CD4-positive, alpha-beta T cell (primary cell): ENCODE measurements around the gene ORMDL2. TPM values are rescaled to one million over a fixed set of nuclear protein-coding genes. Genes with fewer than 3 reads are reported as not detected.
A peak's percentile ranks its signal among the peaks of the same experiment; 100 is the strongest.

Experiments
- ATAC-seq: fragments of 200-7000 bp; cut with Tn5 transposase; one replicate; pipeline ENCODE4 v1.10.0; 2022; ENCODE audit warnings: mild to moderate bottlenecking; ENCODE audit not compliant: poor library complexity
- CTCF ChIA-PET: fragments of 350-600 bp; sonication (Branson Sonifier 250); formaldehyde crosslinking; loops from one replicate; lab custom pipeline; 2021; ENCODE audit warnings: antibody characterized with exemption, inconsistent platforms; lab: Charles Lee
- POLR2A ChIA-PET: fragments of 350-600 bp; sonication (Branson Sonifier 250); formaldehyde crosslinking; loops from one replicate; lab custom pipeline; 2021; ENCODE audit warnings: antibody characterized with exemption, inconsistent platforms; lab: Charles Lee
- DNase-seq, 14 experiments: peaks; one replicate each; pipeline ENCODE4 v3.0.0-alpha.2; 2013 to 2020; ENCODE audit warnings: mixed read lengths in 2 of 14
- H3K27ac ChIP-seq, 2 donors: one replicate each; pipeline versions ENCODE4 v1.5.1 to v1.7.0; 2013; ENCODE audit warnings: low read length in 2 of 2, low read depth in 1 of 2, mild to moderate bottlenecking in 1 of 2
- H3K27me3 ChIP-seq, 2 experiments: 1 replicate in 1 of 2; 2 replicates in 1 of 2; pipeline versions ENCODE4 v1.6.1 to v1.7.0; 2013; ENCODE audit warnings: low read length in 2 of 2, control low read depth in 1 of 2, mild to moderate bottlenecking in 1 of 2, moderate library complexity in 1 of 2; ENCODE audit not compliant: insufficient read depth in 2 of 2, control insufficient read depth in 1 of 2
- H3K36me3 ChIP-seq: one replicate; pipeline ENCODE4 v1.6.1; 2013; ENCODE audit warnings: low read length, control low read depth; ENCODE audit not compliant: insufficient read depth
- H3K4me1 ChIP-seq: one replicate; pipeline ENCODE4 v1.6.1; 2013; ENCODE audit warnings: low read length, control low read depth; ENCODE audit not compliant: insufficient read depth
- H3K4me3 ChIP-seq: one replicate; pipeline ENCODE4 v1.5.1; 2013; ENCODE audit warnings: mild to moderate bottlenecking, low read length, moderate library complexity
- H3K9me3 ChIP-seq, 2 experiments: 1 replicate in 1 of 2; 2 replicates in 1 of 2; pipeline versions ENCODE4 v1.6.1 to v1.7.0; 2013; ENCODE audit warnings: low read length in 2 of 2, mild to moderate bottlenecking in 2 of 2, control low read depth in 1 of 2, moderate library complexity in 1 of 2; ENCODE audit not compliant: control insufficient read depth in 1 of 2, insufficient read depth in 1 of 2
- H3K27ac Mint-ChIP-seq: one replicate; pipeline ENCODE4 v1.8.0; 2020; ENCODE audit warnings: mixed read lengths
- H3K27me3 Mint-ChIP-seq: one replicate; pipeline ENCODE4 v1.8.0; 2021; ENCODE audit warnings: mixed read lengths
- H3K36me3 Mint-ChIP-seq: one replicate; pipeline ENCODE4 v1.8.0; 2021; ENCODE audit warnings: low read depth, mixed read lengths
- H3K4me1 Mint-ChIP-seq: one replicate; pipeline ENCODE4 v1.8.0; 2021; ENCODE audit warnings: low read depth, mixed read lengths
- H3K4me3 Mint-ChIP-seq: one replicate; pipeline ENCODE4 v1.8.0; 2020; ENCODE audit warnings: mild to moderate bottlenecking, mixed read lengths
- H3K9me3 Mint-ChIP-seq: one replicate; pipeline ENCODE4 v1.8.0; 2020; ENCODE audit warnings: mixed read lengths
- CTCF ChIP-seq: fragments of 200-600 bp; IDR thresholded peaks from one replicate; pipeline ENCODE4 v1.8.0; 2022; ENCODE audit warnings: antibody characterized with exemption, mild to moderate bottlenecking
- intact Hi-C, 2 experiments: fragments of 100-400 bp; cut with DNase I in 1 of 2; cut with micrococcal nuclease in 1 of 2; formaldehyde crosslinking; loops; one replicate each; pipeline versions ENCODE4 v1.15.1 to v1.9.0; 2023 to 2025; cut with DNase I, micrococcal nuclease
- total RNA-seq, 174 experiments: library from RNA in 2 of 174; stranded (reverse) in 2 of 174; gene quantifications; one replicate each; pipeline ENCODE4 v1.2.3 and lab custom pipeline; 2021 to 2026

Gene ORMDL2
- total RNA-seq, 2 experiments from 2014 or later = 13.0 to 14.9 TPM

GRCh38 chr12:55829967-55830600, 12.2 kb downstream of the ORMDL2 start:
- Histone ChIP-seq H3K9me3 (no peaks in the 10 kb centered on the region), H3K27me3 (no peaks in the 10 kb centered on the region), H3K27ac (peak overlapping the region; percentile 52 to 70), H3K4me1 (peaks cover 58% of the 10 kb centered on the region), H3K36me3 (peaks cover 2% of the 10 kb centered on the region), H3K4me3 (peak overlapping the region; percentile 98)
- no peaks in the 10 kb centered on the region for H3K27me3 Mint-ChIP-seq
- H3K9me3 Mint-ChIP-seq = no peaks in the 10 kb centered on the region
- DNase-seq (peak in 11 of 14 experiments; percentile 4 to 54 (median 21)), ATAC-seq (peak; percentile 23)
- CTCF ChIA-PET = interaction anchor here (0.9 to 2.5 kb wide), 8 partner anchors 10 to 184 kb away, joined by 4 to 13 read pairs (median 6); partner anchors contain the start of genes PYM1 and SARNP
- H3K36me3 Mint-ChIP-seq = peaks cover 26% of the 10 kb centered on the region
- no peak for TF ChIP-seq CTCF
- peak overlapping the region; percentile 100 for H3K4me3 Mint-ChIP-seq
- POLR2A ChIA-PET = interaction anchor here (1.0 to 5.1 kb wide), 29 partner anchors 11 to 1281 kb away, joined by 3 to 180 read pairs (median 5); partner anchors contain the start of genes CD63, DGKA, ESYT1 and GDF11
- peak overlapping the region; percentile 88 for H3K27ac Mint-ChIP-seq
- intact Hi-C loops = loop anchor here (1.0 to 10.0 kb wide), 7 partner anchors 13 to 895 kb away; partner anchors contain the start of genes PA2G4 (in 2 of the 2), NACA (in 1 of the 2), PYM1 (in 1 of the 2) and RPS26 (in 1 of the 2)
- peaks cover 61% of the 10 kb centered on the region for H3K4me1 Mint-ChIP-seq

- no peaks in the 10 kb centered on the region for H3K9me3 ChIP-seq
- no peak for ATAC-seq
- Mint-ChIP-seq H3K4me1 (peaks cover 54% of the 10 kb centered on the region), H3K9me3 (no peaks in the 10 kb centered on the region), H3K27ac (peak overlapping the region; percentile 88), H3K4me3 (peak overlapping the region; percentile 100), H3K36me3 (peaks cover 24% of the 10 kb centered on the region), H3K27me3 (no peaks in the 10 kb centered on the region)
- intact Hi-C loops = loop anchor here in 1 of 2 experiments (2.0 kb wide), 1 partner anchor 96 kb away; the partner anchor contains the start of gene PYM1
- peaks cover 2% of the 10 kb centered on the region for H3K36me3 ChIP-seq
- H3K27ac ChIP-seq = peak overlapping the region; percentile 52 to 70
- no peak for TF ChIP-seq CTCF
- POLR2A ChIA-PET = interaction anchor here (0.8 to 5.1 kb wide), 18 partner anchors 12 to 798 kb away, joined by 3 to 180 read pairs (median 8); partner anchors contain the start of genes BLOC1S1, CD63, DGKA and GDF11
- peaks cover 51% of the 10 kb centered on the region for H3K4me1 ChIP-seq
- no peaks in the 10 kb centered on the region for H3K27me3 ChIP-seq
- CTCF ChIA-PET = interaction anchor here (1.6 to 2.5 kb wide), 5 partner anchors 10 to 109 kb away, joined by 4 to 13 read pairs (median 7); partner anchors contain the start of genes PYM1 and SARNP
- peak; percentile 27 to 67 (median 52) for DNase-seq
- H3K4me3 ChIP-seq = peak overlapping the region; percentile 98
Measured at GRCh38 chr12:55830601-55831446, 13.0 kb downstream of the ORMDL2 start.

- intact Hi-C loops = loop anchor here in 1 of 2 experiments (2.0 kb wide), 1 partner anchor 95 kb away; the partner anchor contains the start of gene PYM1
- no peak for TF ChIP-seq CTCF
- Mint-ChIP-seq H3K9me3 (no peaks in the 10 kb centered on the region), H3K36me3 (peaks cover 22% of the 10 kb centered on the region), H3K27ac (peak overlapping the region; percentile 88), H3K4me3 (peak overlapping the region; percentile 100), H3K4me1 (peaks cover 55% of the 10 kb centered on the region), H3K27me3 (no peaks in the 10 kb centered on the region)
- Histone ChIP-seq H3K27me3 (no peaks in the 10 kb centered on the region), H3K4me3 (peak overlapping the region; percentile 98), H3K36me3 (no peaks in the 10 kb centered on the region), H3K27ac (no peak overlapping the region), H3K4me1 (peaks cover 45% of the 10 kb centered on the region), H3K9me3 (no peaks in the 10 kb centered on the region)
- DNase-seq = no peak
- CTCF ChIA-PET = interaction anchor here (2.5 kb wide), 2 partner anchors 99 to 109 kb away, joined by 7 to 13 read pairs; no protein-coding TSS in a partner anchor
- ATAC-seq = no peak
- POLR2A ChIA-PET = interaction anchor here (0.5 to 5.1 kb wide), 10 partner anchors 12 to 272 kb away, joined by 3 to 180 read pairs (median 12); partner anchors contain the start of genes BLOC1S1, CD63, DGKA and GDF11
Measured at GRCh38 chr12:55831447-55831815, 13.6 kb downstream of the ORMDL2 start.
